ENCODE results near the gene NEXMIF.
A peak's percentile ranks its signal among the peaks of the same experiment; 100 is the strongest.
"Not testable (repeated sequence)": the region's sequence is repeated elsewhere in the genome, so short reads cannot be mapped to it uniquely, and the experiment has no call there.

The NEXMIF gene

GRCh38 chrX:74797338-74797887, 127.8 kb downstream of the NEXMIF start:
- DNase-seq, result no peak

- DNase-seq, result no peak
These were observed 136.6 kb downstream of the NEXMIF start for GRCh38 chrX:74788545-74789086.

GRCh38 chrX:74784629-74785028, 140.6 kb downstream of the NEXMIF start:
- DNase-seq, result no peak

- no peak for DNase-seq
These were observed 143.7 kb downstream of the NEXMIF start for GRCh38 chrX:74781507-74782034.

GRCh38 chrX:74779175-74779574, 146.1 kb downstream of the NEXMIF start:
- DNase-seq, result peak in 1 of 51 donors; percentile 0

GRCh38 chrX:74774988-74775387, 150.3 kb downstream of the NEXMIF start:
- no peak for DNase-seq

GRCh38 chrX:74736450-74736849, 188.8 kb downstream of the NEXMIF start:
- no peak for DNase-seq

- DNase-seq, result no peak
These were observed 220.0 kb downstream of the NEXMIF start for GRCh38 chrX:74705269-74705668.

GRCh38 chrX:74701343-74701742, 223.9 kb downstream of the NEXMIF start:
- DNase-seq, result not testable (repeated sequence)

- DNase-seq, result no peak
These were observed 240.8 kb downstream of the NEXMIF start for GRCh38 chrX:74684466-74684865.

Data from hypothalamus (tissue), 51 donors.